ENCODE measurements around the gene KNL1.
A peak's percentile ranks its signal among the peaks of the same experiment; 100 is the strongest.
"Not testable (repeated sequence)": the region's sequence is repeated elsewhere in the genome, so short reads cannot be mapped to it uniquely, and the experiment has no call there.

KNL1 gene

DNA sequence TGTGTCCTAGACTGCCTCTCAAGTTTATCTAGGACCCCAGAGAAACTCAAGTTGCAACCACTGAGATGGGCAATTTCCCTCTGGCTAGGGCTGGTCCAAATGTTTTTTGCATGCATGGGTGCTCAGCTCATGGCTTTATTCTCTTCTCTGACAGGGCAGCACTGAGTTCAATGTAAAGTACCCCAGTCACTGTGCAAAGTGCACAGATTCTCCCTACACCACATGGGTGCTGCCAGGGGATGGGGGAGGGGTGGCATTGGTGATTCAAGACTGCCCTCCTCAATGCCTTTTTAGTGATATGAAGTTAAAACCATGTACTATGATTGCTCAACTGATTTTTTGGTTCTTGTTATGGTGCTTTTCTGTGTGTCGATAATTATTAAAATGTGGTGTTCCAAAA is 86.1 kb downstream of the KNL1 start:
- no peaks in the 10 kb centered on the region for H3K9me3 ChIP-seq (ENCODE audit: severe bottlenecking)
- ATAC-seq (ENCODE audit: low read depth) (no peak; the same call in 2 of the 3 replicates), DNase-seq (ENCODE audit: low spot score) (no peak)
- TF ChIP-seq, protein P1, sequence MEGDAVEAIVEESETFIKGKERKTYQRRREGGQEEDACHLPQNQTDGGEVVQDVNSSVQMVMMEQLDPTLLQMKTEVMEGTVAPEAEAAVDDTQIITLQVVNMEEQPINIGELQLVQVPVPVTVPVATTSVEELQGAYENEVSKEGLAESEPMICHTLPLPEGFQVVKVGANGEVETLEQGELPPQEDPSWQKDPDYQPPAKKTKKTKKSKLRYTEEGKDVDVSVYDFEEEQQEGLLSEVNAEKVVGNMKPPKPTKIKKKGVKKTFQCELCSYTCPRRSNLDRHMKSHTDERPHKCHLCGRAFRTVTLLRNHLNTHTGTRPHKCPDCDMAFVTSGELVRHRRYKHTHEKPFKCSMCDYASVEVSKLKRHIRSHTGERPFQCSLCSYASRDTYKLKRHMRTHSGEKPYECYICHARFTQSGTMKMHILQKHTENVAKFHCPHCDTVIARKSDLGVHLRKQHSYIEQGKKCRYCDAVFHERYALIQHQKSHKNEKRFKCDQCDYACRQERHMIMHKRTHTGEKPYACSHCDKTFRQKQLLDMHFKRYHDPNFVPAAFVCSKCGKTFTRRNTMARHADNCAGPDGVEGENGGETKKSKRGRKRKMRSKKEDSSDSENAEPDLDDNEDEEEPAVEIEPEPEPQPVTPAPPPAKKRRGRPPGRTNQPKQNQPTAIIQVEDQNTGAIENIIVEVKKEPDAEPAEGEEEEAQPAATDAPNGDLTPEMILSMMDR (IDR thresholded peaks at IDR 0.05; ENCODE audit: poor library complexity, severe bottlenecking): no peak
- no peak overlapping the region for H3K27ac ChIP-seq (ENCODE audit: poor library complexity, severe bottlenecking)
- H3K4me3 ChIP-seq (ENCODE audit: severe bottlenecking): no peak overlapping the region
- H3K36me3 ChIP-seq (ENCODE audit: low read depth): no peaks in the 10 kb centered on the region
- no peaks in the 10 kb centered on the region for H3K27me3 ChIP-seq (ENCODE audit: insufficient read depth, poor library complexity, severe bottlenecking)
- H3K4me1 ChIP-seq (ENCODE audit: insufficient read depth, poor library complexity, severe bottlenecking): peaks cover 4% of the 10 kb centered on the region

DNA sequence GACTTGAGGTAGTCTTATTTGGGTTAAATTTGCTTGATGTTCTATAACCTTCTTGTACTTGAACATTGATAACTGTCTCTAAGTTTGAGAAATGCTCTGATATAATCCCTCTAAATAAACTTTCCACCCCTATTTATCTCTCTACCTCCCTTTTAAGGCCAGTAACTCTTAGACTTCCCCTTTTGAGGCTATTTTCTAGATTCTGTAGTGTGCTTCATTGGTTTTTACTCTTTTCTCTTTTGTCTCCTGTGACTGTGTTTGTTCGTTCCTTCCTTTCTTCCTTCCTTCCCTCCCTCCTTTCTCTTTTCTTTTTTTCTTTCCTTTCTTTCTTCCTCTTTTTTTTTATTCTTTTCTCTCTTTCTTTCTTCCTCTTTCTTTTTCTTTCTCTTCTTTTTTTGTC is 86.9 kb downstream of the KNL1 start:
- H3K36me3 ChIP-seq (ENCODE audit: low read depth); ATAC-seq (ENCODE audit: low read depth); H3K9me3 ChIP-seq (ENCODE audit: severe bottlenecking); H3K4me1 ChIP-seq (ENCODE audit: insufficient read depth, poor library complexity, severe bottlenecking); H3K27me3 ChIP-seq (ENCODE audit: insufficient read depth, poor library complexity, severe bottlenecking); H3K27ac ChIP-seq (ENCODE audit: poor library complexity, severe bottlenecking); H3K4me3 ChIP-seq (ENCODE audit: severe bottlenecking); DNase-seq (ENCODE audit: low spot score): not testable (repeated sequence)

DNA sequence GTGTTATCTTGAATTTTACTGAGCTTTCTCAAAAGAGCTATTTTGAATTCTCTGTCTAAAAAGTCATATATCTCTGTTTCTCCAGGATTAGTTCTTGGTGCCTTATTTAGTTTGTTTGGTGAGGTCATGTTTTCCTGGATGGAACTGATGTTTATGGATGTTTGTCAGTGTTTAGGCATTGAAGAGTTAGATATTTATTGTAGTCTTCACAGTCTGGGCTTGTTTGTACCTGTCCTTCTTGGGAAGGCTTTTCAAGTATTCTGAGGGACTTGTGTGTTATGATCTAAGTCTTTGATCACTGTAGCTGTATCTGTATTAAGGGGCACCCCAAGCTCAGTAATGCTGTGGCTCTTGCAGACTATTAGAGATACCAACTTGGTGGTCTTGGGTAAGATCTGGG is 90.3 kb downstream of the KNL1 start:
- ATAC-seq (ENCODE audit: low read depth): peak; percentile 39; the same call in 2 of the 3 replicates
- DNase-seq (ENCODE audit: low spot score): no peak
- H3K9me3 ChIP-seq (ENCODE audit: severe bottlenecking): no peaks in the 10 kb centered on the region
- H3K27me3 ChIP-seq (ENCODE audit: insufficient read depth, poor library complexity, severe bottlenecking): no peaks in the 10 kb centered on the region
- H3K27ac ChIP-seq (ENCODE audit: poor library complexity, severe bottlenecking): no peak overlapping the region
- H3K4me1 ChIP-seq (ENCODE audit: insufficient read depth, poor library complexity, severe bottlenecking): peaks cover 4% of the 10 kb centered on the region
- TF ChIP-seq, protein P1 (IDR thresholded peaks at IDR 0.05; ENCODE audit: poor library complexity, severe bottlenecking): no peak
- no peaks in the 10 kb centered on the region for H3K36me3 ChIP-seq (ENCODE audit: low read depth)
- no peak overlapping the region for H3K4me3 ChIP-seq (ENCODE audit: severe bottlenecking)

DNA sequence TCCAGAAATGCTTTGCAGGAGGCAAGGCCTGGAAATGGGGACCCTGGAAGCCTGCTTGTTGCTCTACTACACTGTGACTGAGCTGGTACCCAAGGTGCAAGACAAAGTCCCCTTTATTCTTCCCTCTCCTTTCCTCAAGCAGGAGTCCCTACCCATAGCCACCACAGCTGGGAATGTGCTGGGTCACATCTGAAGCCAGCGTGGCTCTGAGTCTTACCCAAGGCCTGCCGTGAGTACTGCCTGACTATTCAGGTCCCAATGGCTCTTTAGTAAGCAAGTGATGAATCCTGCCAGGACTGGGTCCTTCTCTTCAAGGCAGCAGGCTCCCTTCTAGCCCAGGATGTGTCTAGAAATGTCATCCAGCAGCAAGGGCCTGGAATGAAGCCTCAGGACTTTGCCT is 91.3 kb downstream of the KNL1 start:
- no peak overlapping the region for H3K27ac ChIP-seq (ENCODE audit: poor library complexity, severe bottlenecking)
- ATAC-seq (ENCODE audit: low read depth) (peak; percentile 29; the same call in 1 of the 3 replicates), DNase-seq (ENCODE audit: low spot score) (no peak)
- H3K9me3 ChIP-seq (ENCODE audit: severe bottlenecking): no peaks in the 10 kb centered on the region
- H3K4me3 ChIP-seq (ENCODE audit: severe bottlenecking): no peak overlapping the region
- TF ChIP-seq, protein P1 (IDR thresholded peaks at IDR 0.05; ENCODE audit: poor library complexity, severe bottlenecking): no peak
- no peaks in the 10 kb centered on the region for H3K27me3 ChIP-seq (ENCODE audit: insufficient read depth, poor library complexity, severe bottlenecking)
- H3K36me3 ChIP-seq (ENCODE audit: low read depth): no peaks in the 10 kb centered on the region
- peaks cover 4% of the 10 kb centered on the region for H3K4me1 ChIP-seq (ENCODE audit: insufficient read depth, poor library complexity, severe bottlenecking)

DNA sequence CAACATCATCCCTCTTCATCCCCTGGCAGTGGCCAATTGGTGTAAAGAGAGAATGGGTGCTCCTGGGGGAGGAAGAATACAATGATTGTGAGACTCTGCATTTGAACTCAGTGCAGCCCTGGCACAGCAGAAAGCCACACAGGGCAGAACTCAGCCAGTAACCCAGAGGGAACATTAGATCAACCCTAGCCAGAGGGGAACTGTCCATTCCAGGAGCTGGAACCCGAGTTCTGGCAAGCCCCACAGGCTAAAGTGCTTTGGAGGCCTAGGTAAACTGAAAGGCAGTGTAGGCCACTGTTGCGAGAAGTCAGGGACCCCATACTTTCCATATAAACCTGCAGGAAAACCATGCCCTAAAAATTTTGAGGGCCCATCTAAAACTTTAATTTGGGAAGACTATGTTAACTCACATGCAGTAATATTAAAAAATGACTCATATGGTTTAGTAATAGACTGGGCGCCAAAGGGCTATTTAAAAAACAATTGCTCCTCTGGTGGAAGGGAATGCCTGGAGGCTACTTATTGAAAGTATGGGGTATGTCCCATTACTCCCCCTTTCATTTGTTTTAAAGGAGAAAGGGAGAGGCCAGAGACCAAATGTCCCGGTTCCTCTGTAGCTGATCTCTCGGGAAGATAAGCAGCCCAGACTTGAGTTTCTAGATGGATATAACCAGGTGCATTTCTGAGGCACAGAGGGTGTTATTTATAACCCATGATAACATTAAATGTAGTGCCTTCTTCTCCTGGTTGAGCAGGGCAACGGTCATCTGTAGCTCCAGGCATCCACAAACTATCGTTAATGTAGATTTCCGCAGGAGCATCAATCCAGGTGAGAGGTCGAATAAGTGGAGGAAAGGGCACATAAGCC is 95.1 kb downstream of the KNL1 start:
- no peak for ATAC-seq (ENCODE audit: low read depth)
- peaks cover 7% of the 10 kb centered on the region for H3K4me1 ChIP-seq (ENCODE audit: insufficient read depth, poor library complexity, severe bottlenecking)
- TF ChIP-seq, protein P1 (IDR thresholded peaks at IDR 0.05; ENCODE audit: poor library complexity, severe bottlenecking): no peak
- no peak for DNase-seq (ENCODE audit: low spot score)
- H3K36me3 ChIP-seq (ENCODE audit: low read depth): no peaks in the 10 kb centered on the region
- H3K27ac ChIP-seq (ENCODE audit: poor library complexity, severe bottlenecking): no peak overlapping the region
- H3K4me3 ChIP-seq (ENCODE audit: severe bottlenecking): no peak overlapping the region
- no peaks in the 10 kb centered on the region for H3K9me3 ChIP-seq (ENCODE audit: severe bottlenecking)
- no peaks in the 10 kb centered on the region for H3K27me3 ChIP-seq (ENCODE audit: insufficient read depth, poor library complexity, severe bottlenecking)

Data from RWPE2 (cell line).